Hepatocyte (in vitro differentiated cells): ENCODE measurements around the gene TOLLIP.

ENCODE experiments used
- EZH2 ChIP-seq: fragments of 200-600 bp; sonication (generic); IDR thresholded peaks from 2 replicates; pipeline ENCODE4 v1.6.1; 2016; ENCODE audit warnings: antibody characterized with exemption, mild to moderate bottlenecking, borderline replicate concordance
- EZH2phosphoT487 ChIP-seq: fragments of 200-600 bp; sonication (generic); IDR thresholded peaks from one replicate; pipeline ENCODE4 v1.6.1; 2018; ENCODE audit warnings: antibody characterized with exemption, mild to moderate bottlenecking, low read depth, moderate library complexity; ENCODE audit not compliant: unreplicated experiment, severe bottlenecking
- TF ChIP-seq, protein P1 (sequence below): fragments of 200-600 bp; sonication (generic); IDR thresholded peaks from 2 replicates; pipeline ENCODE4 v1.5.1; 2016; ENCODE audit warnings: antibody characterized with exemption, mild to moderate bottlenecking; ENCODE audit not compliant: poor library complexity

DNA sequence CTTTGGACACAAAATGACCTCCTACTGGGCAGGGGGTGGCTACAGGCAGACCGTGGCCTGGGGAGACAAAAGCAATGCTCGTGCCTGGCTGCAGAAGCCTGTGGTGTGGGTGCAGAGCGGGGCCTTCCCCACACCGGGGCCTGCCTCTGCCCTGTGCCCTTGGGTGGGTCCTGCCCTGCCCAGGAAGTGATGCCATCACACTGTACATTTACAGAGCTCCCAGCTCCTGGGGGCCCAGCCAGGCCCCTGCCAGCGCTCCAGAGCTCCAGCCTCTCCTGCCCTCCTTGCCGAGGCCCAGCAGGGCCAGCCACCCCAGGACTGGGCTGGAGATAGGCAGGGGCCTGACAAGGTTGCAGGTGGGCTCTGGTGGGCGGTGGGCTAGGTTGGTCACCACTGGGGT is 46.4 kb downstream of the TOLLIP start:
- TF ChIP-seq, protein P1, sequence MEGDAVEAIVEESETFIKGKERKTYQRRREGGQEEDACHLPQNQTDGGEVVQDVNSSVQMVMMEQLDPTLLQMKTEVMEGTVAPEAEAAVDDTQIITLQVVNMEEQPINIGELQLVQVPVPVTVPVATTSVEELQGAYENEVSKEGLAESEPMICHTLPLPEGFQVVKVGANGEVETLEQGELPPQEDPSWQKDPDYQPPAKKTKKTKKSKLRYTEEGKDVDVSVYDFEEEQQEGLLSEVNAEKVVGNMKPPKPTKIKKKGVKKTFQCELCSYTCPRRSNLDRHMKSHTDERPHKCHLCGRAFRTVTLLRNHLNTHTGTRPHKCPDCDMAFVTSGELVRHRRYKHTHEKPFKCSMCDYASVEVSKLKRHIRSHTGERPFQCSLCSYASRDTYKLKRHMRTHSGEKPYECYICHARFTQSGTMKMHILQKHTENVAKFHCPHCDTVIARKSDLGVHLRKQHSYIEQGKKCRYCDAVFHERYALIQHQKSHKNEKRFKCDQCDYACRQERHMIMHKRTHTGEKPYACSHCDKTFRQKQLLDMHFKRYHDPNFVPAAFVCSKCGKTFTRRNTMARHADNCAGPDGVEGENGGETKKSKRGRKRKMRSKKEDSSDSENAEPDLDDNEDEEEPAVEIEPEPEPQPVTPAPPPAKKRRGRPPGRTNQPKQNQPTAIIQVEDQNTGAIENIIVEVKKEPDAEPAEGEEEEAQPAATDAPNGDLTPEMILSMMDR = no peak
- TF ChIP-seq EZH2 = no peak
- no peak for TF ChIP-seq EZH2phosphoT487
